Amygdala (tissue), 56 donors: ENCODE results near the gene ERMARD.
A peak's percentile ranks its signal among the peaks of the same experiment; 100 is the strongest.

Experiments
- DNase-seq, 56 donors: peaks; one replicate each; lab custom pipeline; 2025; lab: John Stamatoyannopoulos, UW

The ERMARD gene

GRCh38 chr6:169751242-169752073, at the start of gene ERMARD, which contains the start of gene DYNLT2:
Gene ERMARD (plus strand): TSS chr6:169751622. CDS start chr6:169751658, 36 bp downstream.
Gene DYNLT2 (minus strand): TSS chr6:169751572. CDS start chr6:169751458, 114 bp downstream.
- peak; percentile 36 to 97 (median 88) for DNase-seq

GRCh38 chr6:169701954-169702839, 49.2 kb upstream of the ERMARD start, which contains the start of the genes C6orf120 and WDR27:
Gene C6orf120 (plus strand): TSS chr6:169702126. CDS start chr6:169702460, 334 bp downstream.
Gene WDR27 (minus strand): TSS chr6:169702029. CDS start chr6:169689005, 13,024 bp downstream.
- peak; percentile 55 to 97 (median 89) for DNase-seq

GRCh38 chr6:169702840-169703246, 48.6 kb upstream of the ERMARD start:
- DNase-seq, result no peak

- DNase-seq, result no peak
These were observed 43.6 kb upstream of the ERMARD start for GRCh38 chr6:169707772-169708171.

GRCh38 chr6:169709293-169709692, 42.1 kb upstream of the ERMARD start:
- no peak for DNase-seq

GRCh38 chr6:169710009-169710408, 41.4 kb upstream of the ERMARD start:
- no peak for DNase-seq

- DNase-seq, result no peak
These were observed 37.2 kb upstream of the ERMARD start for GRCh38 chr6:169714178-169714577.

- no peak for DNase-seq
These were observed 36.8 kb upstream of the ERMARD start for GRCh38 chr6:169714595-169714994.

GRCh38 chr6:169719117-169719516, 32.3 kb upstream of the ERMARD start:
- no peak for DNase-seq

GRCh38 chr6:169720207-169720855, 31.1 kb upstream of the ERMARD start:
- no peak for DNase-seq

GRCh38 chr6:169722362-169723199, 28.8 kb upstream of the ERMARD start:
- DNase-seq, result peak in 18 of 56 donors; percentile 8 to 51 (median 23)

GRCh38 chr6:169723200-169723909, 28.1 kb upstream of the ERMARD start:
- peak in 47 of 56 donors; percentile 12 to 81 (median 51) for DNase-seq

GRCh38 chr6:169723991-169724493, 27.4 kb upstream of the ERMARD start:
- DNase-seq, result peak in 11 of 56 donors; percentile 15 to 63 (median 51)

GRCh38 chr6:169724494-169725124, 26.8 kb upstream of the ERMARD start, which contains the start of gene PHF10:
Gene PHF10 (minus strand): TSS chr6:169724500. CDS start chr6:169723931, 569 bp downstream.
- DNase-seq, result peak in 43 of 56 donors; percentile 9 to 80 (median 58)

GRCh38 chr6:169725125-169726048, 26.0 kb upstream of the ERMARD start:
- DNase-seq, result peak in 19 of 56 donors; percentile 6 to 47 (median 32)

GRCh38 chr6:169726049-169726400, 25.4 kb upstream of the ERMARD start:
- DNase-seq, result no peak

GRCh38 chr6:169726963-169727362, 24.5 kb upstream of the ERMARD start:
- DNase-seq, result no peak
